ENCODE results near the gene STH.

DNA sequence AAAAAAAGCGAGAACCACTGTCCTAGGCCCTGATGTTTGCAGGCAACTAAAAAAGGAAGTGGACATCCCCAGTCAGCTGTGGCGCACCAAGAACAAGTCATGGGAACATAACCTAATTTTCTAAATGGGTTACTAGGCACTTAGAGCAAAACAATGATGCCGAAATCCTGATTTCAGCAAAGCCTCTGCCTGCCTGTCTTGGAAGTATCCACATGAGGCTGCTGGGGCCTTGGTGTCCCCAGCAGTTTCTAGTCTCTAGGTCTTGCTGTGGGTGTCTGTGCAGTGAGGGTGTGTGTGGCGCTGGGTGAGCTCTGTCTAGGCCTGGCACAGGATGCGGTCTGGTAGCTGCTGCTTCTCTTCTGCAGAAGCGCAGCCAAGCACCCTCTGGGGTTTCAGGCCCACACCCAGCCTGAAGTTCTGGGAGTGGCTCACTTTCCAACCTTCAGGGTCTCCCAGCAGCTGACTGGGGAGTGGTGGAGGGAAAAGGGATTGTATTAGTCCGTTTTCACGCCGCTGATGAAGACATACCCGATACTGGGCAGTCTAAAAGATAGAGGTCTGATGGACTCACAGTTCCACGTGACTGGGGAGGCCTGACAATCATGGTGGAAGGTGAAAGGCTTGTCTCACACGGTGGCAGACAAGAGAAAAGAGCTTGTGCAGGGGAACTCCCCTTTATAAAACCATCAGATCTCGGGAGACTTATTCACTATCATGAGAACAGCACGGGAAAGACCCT, 21.1 kb downstream of the STH start:
- TF ChIP-seq, protein P1, sequence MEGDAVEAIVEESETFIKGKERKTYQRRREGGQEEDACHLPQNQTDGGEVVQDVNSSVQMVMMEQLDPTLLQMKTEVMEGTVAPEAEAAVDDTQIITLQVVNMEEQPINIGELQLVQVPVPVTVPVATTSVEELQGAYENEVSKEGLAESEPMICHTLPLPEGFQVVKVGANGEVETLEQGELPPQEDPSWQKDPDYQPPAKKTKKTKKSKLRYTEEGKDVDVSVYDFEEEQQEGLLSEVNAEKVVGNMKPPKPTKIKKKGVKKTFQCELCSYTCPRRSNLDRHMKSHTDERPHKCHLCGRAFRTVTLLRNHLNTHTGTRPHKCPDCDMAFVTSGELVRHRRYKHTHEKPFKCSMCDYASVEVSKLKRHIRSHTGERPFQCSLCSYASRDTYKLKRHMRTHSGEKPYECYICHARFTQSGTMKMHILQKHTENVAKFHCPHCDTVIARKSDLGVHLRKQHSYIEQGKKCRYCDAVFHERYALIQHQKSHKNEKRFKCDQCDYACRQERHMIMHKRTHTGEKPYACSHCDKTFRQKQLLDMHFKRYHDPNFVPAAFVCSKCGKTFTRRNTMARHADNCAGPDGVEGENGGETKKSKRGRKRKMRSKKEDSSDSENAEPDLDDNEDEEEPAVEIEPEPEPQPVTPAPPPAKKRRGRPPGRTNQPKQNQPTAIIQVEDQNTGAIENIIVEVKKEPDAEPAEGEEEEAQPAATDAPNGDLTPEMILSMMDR (IDR thresholded peaks at IDR 0.05) = no peak
- TF ChIP-seq POLR2A (IDR thresholded peaks at IDR 0.05) (no peak), POLR2AphosphoS5 (IDR thresholded peaks at IDR 0.05) (no peak)

Measured in prostate gland (tissue), 2 donors.